GM12801 (cell line): ENCODE data around the gene KCNK6.

ENCODE experiments used
- CTCF ChIP-seq: IDR thresholded peaks from one replicate; pipeline ENCODE4 v1.5.1; 2011; ENCODE audit warnings: control low read depth; ENCODE audit not compliant: insufficient read length; ENCODE audit errors: extremely low read depth

Gene KCNK6

GRCh38 chr19:38373907-38374331 is 54.3 kb downstream of the KCNK6 start:
- TF ChIP-seq CTCF: no peak

- TF ChIP-seq CTCF: no peak
Observed at GRCh38 chr19:38374332-38375097, 54.9 kb downstream of the KCNK6 start, which contains the start of gene PSMD8. Gene PSMD8 (plus strand): TSS chr19:38374571. CDS start chr19:38374602, 31 bp downstream.

GRCh38 chr19:38375098-38375493 is 55.5 kb downstream of the KCNK6 start:
- no peak for TF ChIP-seq CTCF

- TF ChIP-seq CTCF: no peak
Observed at GRCh38 chr19:38375748-38376147, 56.1 kb downstream of the KCNK6 start.

- no peak for TF ChIP-seq CTCF
Observed at GRCh38 chr19:38376576-38376975, 56.9 kb downstream of the KCNK6 start.

GRCh38 chr19:38377052-38377451 is 57.4 kb downstream of the KCNK6 start:
- TF ChIP-seq CTCF: no peak

GRCh38 chr19:38378866-38379265 is 59.2 kb downstream of the KCNK6 start:
- no peak for TF ChIP-seq CTCF
